H1 (cell line): Measurements from ENCODE around the gene SEC24A. TPM values are rescaled to one million over a fixed set of nuclear protein-coding genes. Genes with fewer than 3 reads are reported as not detected.

Experiments used
- CTCF ChIA-PET: fragments of 300-600 bp; sonication (Branson Sonifier 250); formaldehyde crosslinking; loops from one replicate; lab custom pipeline; 2021; ENCODE audit not compliant: partially characterized antibody; lab: Charles Lee
- POLR2A ChIA-PET: fragments of 300-600 bp; sonication (Branson Sonifier 250); formaldehyde crosslinking; loops from one replicate; lab custom pipeline; 2021; ENCODE audit warnings: inconsistent platforms; ENCODE audit not compliant: partially characterized antibody; lab: Charles Lee
- DNase-seq, 2 experiments: peaks; one replicate each; pipeline versions ENCODE4 v3.0.0 to v3.0.0-alpha.2; 2010 to 2022; ENCODE audit warnings: low spot score in 2 of 2, low read depth in 1 of 2, mixed read lengths in 1 of 2
- FAIRE-seq: peaks from 2 replicates; lab custom pipeline; 2011; peaks lifted over from hg19 to GRCh38; lab: Jason Lieb, UNC
- H2AFZ ChIP-seq: 2 replicates; pipeline ENCODE4 v1.8.1; 2012; ENCODE audit warnings: low read length, inconsistent platforms
- H2AK5ac ChIP-seq: 2 replicates; pipeline ENCODE4 v1.6.1; 2013; ENCODE audit warnings: low read depth, low read length
- H2BK120ac ChIP-seq: replicated peaks from 2 replicates; pipeline ENCODE3; 2013; ENCODE audit warnings: low read depth, low read length, inconsistent platforms
- H2BK12ac ChIP-seq: 2 replicates; pipeline ENCODE4 v1.6.1; 2013; ENCODE audit warnings: low read depth, low read length
- H2BK15ac ChIP-seq: 2 replicates; pipeline ENCODE4 v1.6.1; 2013; ENCODE audit warnings: low read length
- H2BK20ac ChIP-seq: 2 replicates; pipeline ENCODE4 v1.6.1; 2013; ENCODE audit warnings: low read length
- H2BK5ac ChIP-seq: 2 replicates; pipeline ENCODE4 v1.6.1; 2013; ENCODE audit warnings: low read depth, low read length
- H3K14ac ChIP-seq: 2 replicates; pipeline ENCODE4 v1.6.1; 2013; ENCODE audit warnings: inconsistent platforms; ENCODE audit not compliant: insufficient read length
- H3K18ac ChIP-seq: 2 replicates; pipeline ENCODE4 v1.6.1; 2013; ENCODE audit warnings: low read length; ENCODE audit errors: extremely low read depth
- H3K23ac ChIP-seq: 2 replicates; pipeline ENCODE4 v1.6.1; 2013; ENCODE audit warnings: inconsistent platforms; ENCODE audit not compliant: insufficient read length
- H3K23me2 ChIP-seq: 2 replicates; pipeline ENCODE4 v1.6.1; 2013; ENCODE audit warnings: low read depth, low read length
- H3K27ac ChIP-seq: 2 replicates; pipeline ENCODE4 v1.6.1; 2011; ENCODE audit warnings: low read depth, low read length, inconsistent platforms
- H3K27me3 ChIP-seq, 4 experiments: replicated peaks in 1 of 4; 1 replicate in 1 of 4; 2 replicates in 3 of 4; pipeline versions ENCODE4 v1.6.1 to v1.8.1; 2011 to 2013; ENCODE audit warnings: low read length in 3 of 4, mild to moderate bottlenecking in 3 of 4, inconsistent platforms in 2 of 4, mixed read lengths in 2 of 4, moderate library complexity in 1 of 4; ENCODE audit not compliant: control insufficient read depth in 3 of 4, insufficient read depth in 3 of 4; ENCODE audit errors: extremely low read depth in 1 of 4
- H3K36me3 ChIP-seq, 4 experiments: 2 replicates each; pipeline versions ENCODE4 v1.6.1 to v1.8.1; 2011 to 2013; ENCODE audit warnings: mild to moderate bottlenecking in 4 of 4, low read length in 3 of 4, moderate library complexity in 2 of 4, control low read depth in 1 of 4, inconsistent platforms in 1 of 4; ENCODE audit not compliant: insufficient read depth in 4 of 4, control insufficient read depth in 2 of 4
- H3K4ac ChIP-seq: replicated peaks from 2 replicates; pipeline ENCODE3; 2013; ENCODE audit warnings: low read length, low read depth, mixed read lengths, inconsistent platforms; ENCODE audit not compliant: insufficient read length
- H3K4me1 ChIP-seq, 4 experiments: replicated peaks in 1 of 4; 1 replicate in 1 of 4; 2 replicates in 3 of 4; pipeline versions ENCODE4 v1.6.1 to v1.8.1; 2011 to 2013; ENCODE audit warnings: low read length in 3 of 4, inconsistent platforms in 2 of 4, mixed read lengths in 1 of 4; ENCODE audit not compliant: insufficient read depth in 4 of 4, control insufficient read depth in 3 of 4
- H3K4me2 ChIP-seq, 2 experiments: 2 replicates each; pipeline versions ENCODE4 v1.6.1 to v1.8.1; 2011 to 2013; ENCODE audit warnings: low read depth in 2 of 2, low read length in 2 of 2, control low read depth in 1 of 2, inconsistent platforms in 1 of 2, mild to moderate bottlenecking in 1 of 2; ENCODE audit not compliant: insufficient read depth in 1 of 2
- H3K4me3 ChIP-seq, 4 experiments: fragments of 200-600, 300-600 bp in 1 of 4; sonication (generic), shearing (Covaris generic), sonication (Bioruptor Twin) in 1 of 4; 2 replicates each; pipeline versions ENCODE4 v1.5.1 to v1.8.1; 2011 to 2016; ENCODE audit warnings: low read length in 4 of 4, low read depth in 3 of 4, control low read depth in 2 of 4, inconsistent platforms in 2 of 4, mild to moderate bottlenecking in 2 of 4, mixed read lengths in 1 of 4, moderate library complexity in 1 of 4; ENCODE audit not compliant: insufficient read depth in 2 of 4; ENCODE audit errors: extremely low read depth in 1 of 4
- H3K56ac ChIP-seq: replicated peaks from 2 replicates; pipeline ENCODE3; 2013; ENCODE audit warnings: low read depth, mild to moderate bottlenecking, mixed read lengths, low read length, inconsistent platforms; ENCODE audit not compliant: insufficient read length
- H3K79me1 ChIP-seq: 2 replicates; pipeline ENCODE4 v1.6.1; 2013; ENCODE audit warnings: low read depth, low read length, control low read depth
- H3K79me2 ChIP-seq, 2 experiments: 2 replicates each; pipeline versions ENCODE4 v1.6.1 to v1.8.1; 2012 to 2013; ENCODE audit warnings: low read length in 2 of 2, mild to moderate bottlenecking in 2 of 2, inconsistent platforms in 1 of 2; ENCODE audit not compliant: insufficient read depth in 2 of 2, control insufficient read depth in 1 of 2
- H3K9ac ChIP-seq, 4 experiments: replicated peaks in 1 of 4; 1 replicate in 1 of 4; 2 replicates in 3 of 4; pipeline versions ENCODE4 v1.6.1 to v1.8.1; 2011 to 2013; ENCODE audit warnings: low read depth in 3 of 4, low read length in 3 of 4, control low read depth in 2 of 4, mild to moderate bottlenecking in 2 of 4, moderate library complexity in 2 of 4, inconsistent platforms in 1 of 4; ENCODE audit errors: extremely low read depth in 1 of 4
- H3K9me3 ChIP-seq, 2 experiments: 2 replicates each; pipeline versions ENCODE4 v1.6.1 to v1.8.1; 2012 to 2013; ENCODE audit warnings: mild to moderate bottlenecking in 2 of 2, moderate library complexity in 2 of 2, control low read depth in 1 of 2, inconsistent platforms in 1 of 2, low read depth in 1 of 2, low read length in 1 of 2, mixed read lengths in 1 of 2; ENCODE audit not compliant: insufficient read depth in 2 of 2
- H4K20me1 ChIP-seq, 2 experiments: replicated peaks in 1 of 2; 2 replicates each; pipeline versions ENCODE3 to v1.8.1; 2011 to 2013; ENCODE audit warnings: inconsistent platforms in 2 of 2, low read length in 2 of 2, mild to moderate bottlenecking in 1 of 2; ENCODE audit not compliant: insufficient read depth in 2 of 2, control insufficient read depth in 1 of 2
- H4K5ac ChIP-seq: 2 replicates; pipeline ENCODE4 v1.6.1; 2013; ENCODE audit warnings: low read length, low read depth, mixed read lengths, inconsistent platforms; ENCODE audit not compliant: insufficient read length
- H4K8ac ChIP-seq: 2 replicates; pipeline ENCODE4 v1.8.0; 2013; ENCODE audit warnings: mild to moderate bottlenecking, moderate library complexity, low read length, inconsistent platforms; ENCODE audit not compliant: insufficient read depth; ENCODE audit errors: extremely low read depth
- H4K91ac ChIP-seq: replicated peaks from 2 replicates; pipeline ENCODE3; 2013; ENCODE audit warnings: low read length, mixed read lengths, inconsistent platforms; ENCODE audit not compliant: insufficient read length
- ATF3 ChIP-seq: IDR thresholded peaks from 2 replicates; pipeline ENCODE4 v1.6.1; 2011; ENCODE audit warnings: low read depth, mild to moderate bottlenecking, low read length; ENCODE audit not compliant: insufficient read depth
- CBX5 ChIP-seq: fragments of 300-800, 300-1000 bp; sonication (generic); IDR thresholded peaks from 2 replicates; pipeline ENCODE4 v1.7.1; 2016; ENCODE audit warnings: antibody characterized with exemption, low read length, low read depth
- CHD2 ChIP-seq: IDR thresholded peaks from 2 replicates; pipeline ENCODE4 v1.6.1; 2012; ENCODE audit warnings: low read length, improper control_type of control experiment
- CREB1 ChIP-seq: IDR thresholded peaks from 2 replicates; pipeline ENCODE4 v1.6.1; 2012; ENCODE audit warnings: inconsistent platforms
- CTBP2 ChIP-seq: IDR thresholded peaks from 2 replicates; pipeline ENCODE4 v1.7.0; 2011; ENCODE audit warnings: borderline replicate concordance, mild to moderate bottlenecking, moderate library complexity, mixed read lengths, low read length; ENCODE audit not compliant: insufficient read depth, insufficient read length
- FOSL1 ChIP-seq: IDR thresholded peaks from 2 replicates; pipeline ENCODE4 v1.6.1; 2011; ENCODE audit warnings: mild to moderate bottlenecking, low read depth, low read length, moderate library complexity; ENCODE audit not compliant: insufficient read depth
- HDAC2 ChIP-seq, 2 experiments: fragments of 300-600 bp in 1 of 2; sonication (generic) in 1 of 2; IDR thresholded peaks; 2 replicates each; pipeline ENCODE4 v1.6.1; 2011 to 2012; ENCODE audit warnings: low read depth in 2 of 2, low read length in 2 of 2, mild to moderate bottlenecking in 2 of 2, moderate library complexity in 2 of 2, borderline replicate concordance in 1 of 2, inconsistent platforms in 1 of 2
- KDM1A ChIP-seq: fragments of 200-600, 300-600 bp; sonication (generic); IDR thresholded peaks from 2 replicates; pipeline ENCODE4 v1.7.1; 2016; ENCODE audit warnings: mild to moderate bottlenecking, low read length, borderline replicate concordance
- MAFK ChIP-seq: IDR thresholded peaks from 2 replicates; pipeline ENCODE4 v1.6.1; 2012; ENCODE audit warnings: low read depth, mild to moderate bottlenecking, improper control_type of control experiment, low read length
- NRF1 ChIP-seq: IDR thresholded peaks from 2 replicates; pipeline ENCODE4 v1.6.1; 2011; ENCODE audit warnings: mild to moderate bottlenecking, low read depth, low read length, improper control_type of control experiment
- PHF8 ChIP-seq: fragments of 200-600 bp; sonication (generic); conservative IDR thresholded peaks from 2 replicates; pipeline ENCODE4 v1.7.1; 2012; ENCODE audit warnings: low read depth, mild to moderate bottlenecking, inconsistent platforms, low read length, moderate library complexity
- RAD21 ChIP-seq, 2 experiments: IDR thresholded peaks in 1 of 2; conservative IDR thresholded peaks in 1 of 2; 2 replicates each; pipeline ENCODE4 v1.6.1; 2011; ENCODE audit warnings: low read depth in 2 of 2, low read length in 2 of 2, improper control_type of control experiment in 1 of 2, inconsistent platforms in 1 of 2, mild to moderate bottlenecking in 1 of 2, moderate library complexity in 1 of 2
- RXRA ChIP-seq: IDR thresholded peaks from 2 replicates; pipeline ENCODE4 v1.6.1; 2011; ENCODE audit warnings: low read depth, mild to moderate bottlenecking, low read length, moderate library complexity; ENCODE audit not compliant: insufficient read depth
- WGBS, 2 experiments: shearing (Covaris generic) in 1 of 2; methylation state at CpG; one replicate each; pipeline versions ENCODE4 v1.1.6 to v1.1.7; 2013 to 2015; ENCODE audit warnings: low lambda C conversion rate in 2 of 2, mixed read lengths in 2 of 2, inconsistent platforms in 1 of 2, low coverage in 1 of 2, missing lambda C conversion rate in 1 of 2; ENCODE audit not compliant: insufficient replicate concordance in 2 of 2, insufficient coverage in 1 of 2, insufficient read length in 1 of 2; ENCODE audit errors: extremely low coverage in 1 of 2, missing lambda C conversion rate in 1 of 2; 5-methylcytosine and 5-hydroxymethylcytosine counted together
- polyA plus RNA-seq, 7 experiments: library from polyadenylated mRNA; depleted of rRNA in 3 of 7; stranded (reverse) in 5 of 7; unstranded in 2 of 7; fragments of >200 nt in 5 of 7; fragments of 200-250 nt in 2 of 7; gene quantifications; 1 replicate in 5 of 7; 2 replicates in 1 of 7; 4 replicates in 1 of 7; pipeline versions ENCODE4 v1.2.1 to v1.2.3, GENCODE V29; 2011 to 2013; ENCODE audit warnings: missing spikeins in 2 of 7, mixed read lengths in 2 of 7
- total RNA-seq: library from RNA; stranded (reverse); fragmentation: NEBNext Ultra II Directional; extraction: Animal tissue kit (Norgen Biotek cat#: 25700); gene quantifications from 2 replicates; pipeline ENCODE4 v1.2.1, GENCODE V29; 2021

SEC24A gene
- total and polyA plus RNA-seq, 2 of the 8 experiments (the other 6 are each of a cell fraction or from before 2014, with no cell fraction given), result 18.8 to 33.7 TPM

GRCh38 chr5:134634227-134634626, 14.4 kb upstream of the SEC24A start:
- Histone ChIP-seq H3K14ac (no peak overlapping the region), H3K23ac (no peak overlapping the region), H3K56ac (no peak overlapping the region), H3K4me1 (no peaks in the 10 kb centered on the region), H2BK20ac (no peak overlapping the region), H2BK5ac (no peak overlapping the region), H3K4ac (no peak overlapping the region), H3K27ac (no peak overlapping the region), H4K5ac (no peak overlapping the region), H3K4me3 (no peak overlapping the region), H2BK12ac (no peak overlapping the region), H3K4me2 (no peak overlapping the region), H3K18ac (no peak overlapping the region), H3K36me3 (no peaks in the 10 kb centered on the region), H3K79me2 (peaks cover 0 to 3% of the 10 kb centered on the region in 2 experiments; a peak in 2 of 4 replicates), H2BK120ac (no peak overlapping the region), H2BK15ac (no peak overlapping the region), H4K91ac (no peak overlapping the region), H3K27me3 (no peaks in the 10 kb centered on the region), H3K9me3 (no peaks in the 10 kb centered on the region), H4K8ac (no peak overlapping the region), H3K23me2 (peaks cover 2% of the 10 kb centered on the region; the same call in 1 of the 2 replicates), H4K20me1 (no peaks in the 10 kb centered on the region), H3K9ac (no peak overlapping the region), H3K79me1 (no peaks in the 10 kb centered on the region), H2AFZ (no peak overlapping the region), H2AK5ac (no peak overlapping the region)
- no peak for FAIRE-seq
- no peak for DNase-seq
- CTCF ChIA-PET, result interaction anchor here (0.9 to 4.0 kb wide), 7 partner anchors 8 to 56 kb away, joined by 3 to 24 read pairs (median 4); no protein-coding TSS in a partner anchor
- POLR2A ChIA-PET, result interaction anchor here (0.8 to 10.1 kb wide), 7 partner anchors 9 to 459 kb away, joined by 3 to 74 read pairs (median 4); partner anchors contain the start of genes CAMLG, PPP2CA, SEC24A and SKP1
- WGBS, 2 experiments, result 91% methylated on average over 10 of the region's 10 CpGs; no CpG with 5 or more reads in 1 of the 2 experiments
- TF ChIP-seq RXRA, result no peak
- no peak for TF ChIP-seq KDM1A
- TF ChIP-seq MAFK, result no peak
- TF ChIP-seq HDAC2 (IDR thresholded peaks at IDR 0.05; ENCODE audit: borderline replicate concordance in 1 of 2, low read depth in 2 of 2, low read length in 2 of 2), result no peak
- TF ChIP-seq ATF3, result no peak
- TF ChIP-seq CTBP2, result no peak
- TF ChIP-seq PHF8, result no peak
- no peak for TF ChIP-seq CREB1
- TF ChIP-seq CBX5, result no peak
- TF ChIP-seq NRF1, result no peak
- TF ChIP-seq FOSL1, result no peak
- TF ChIP-seq RAD21 (IDR thresholded peaks at IDR 0.05 in 1 of 2, conservative IDR thresholded peaks at IDR 0.05 in 1 of 2; ENCODE audit: low read depth in 2 of 2, low read length in 2 of 2), result no peak
- TF ChIP-seq CHD2, result no peak
